ENCODE measurements around the gene ARID5A.

GRCh38 chr2:96491860-96492497 lies 44.6 kb upstream of the ARID5A start:
- TF ChIP-seq POLR2A (IDR thresholded peaks at IDR 0.05; ENCODE audit: low read depth, low read length) (no peak), SIX5 (IDR thresholded peaks at IDR 0.05; ENCODE audit: low read depth, low read length, severe bottlenecking) (no peak), SMARCA5 (IDR thresholded peaks at IDR 0.05) (no peak), SP1 (IDR thresholded peaks at IDR 0.05; ENCODE audit: low read depth, low read length) (no peak), ZNF622 (IDR thresholded peaks at IDR 0.05) (no peak), POLR2AphosphoS5 (IDR thresholded peaks at IDR 0.05; ENCODE audit: low read length) (no peak), NFYB (IDR thresholded peaks at IDR 0.05; ENCODE audit: insufficient read depth, low read depth, low read length) (no peak)
- TF ChIP-seq, protein P1, sequence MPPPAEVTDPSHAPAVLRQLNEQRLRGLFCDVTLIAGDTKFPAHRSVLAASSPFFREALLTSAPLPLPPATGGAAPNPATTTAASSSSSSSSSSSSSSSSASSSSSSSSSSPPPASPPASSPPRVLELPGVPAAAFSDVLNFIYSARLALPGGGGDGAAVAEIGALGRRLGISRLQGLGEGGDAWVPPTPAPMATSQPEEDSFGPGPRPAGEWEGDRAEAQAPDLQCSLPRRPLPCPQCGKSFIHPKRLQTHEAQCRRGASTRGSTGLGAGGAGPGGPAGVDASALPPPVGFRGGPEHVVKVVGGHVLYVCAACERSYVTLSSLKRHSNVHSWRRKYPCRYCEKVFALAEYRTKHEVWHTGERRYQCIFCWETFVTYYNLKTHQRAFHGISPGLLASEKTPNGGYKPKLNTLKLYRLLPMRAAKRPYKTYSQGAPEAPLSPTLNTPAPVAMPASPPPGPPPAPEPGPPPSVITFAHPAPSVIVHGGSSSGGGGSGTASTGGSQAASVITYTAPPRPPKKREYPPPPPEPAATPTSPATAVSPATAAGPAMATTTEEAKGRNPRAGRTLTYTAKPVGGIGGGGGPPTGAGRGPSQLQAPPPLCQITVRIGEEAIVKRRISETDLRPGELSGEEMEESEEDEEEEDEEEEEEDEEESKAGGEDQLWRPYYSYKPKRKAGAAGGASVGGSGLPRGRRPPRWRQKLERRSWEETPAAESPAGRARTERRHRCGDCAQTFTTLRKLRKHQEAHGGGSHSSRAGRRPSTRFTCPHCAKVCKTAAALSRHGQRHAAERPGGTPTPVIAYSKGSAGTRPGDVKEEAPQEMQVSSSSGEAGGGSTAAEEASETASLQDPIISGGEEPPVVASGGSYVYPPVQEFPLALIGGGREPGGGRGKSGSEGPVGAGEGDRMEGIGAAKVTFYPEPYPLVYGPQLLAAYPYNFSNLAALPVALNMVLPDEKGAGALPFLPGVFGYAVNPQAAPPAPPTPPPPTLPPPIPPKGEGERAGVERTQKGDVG (CRISPR knock-in tag; IDR thresholded peaks at IDR 0.05) = no peak
- TF ChIP-seq, protein P2, sequence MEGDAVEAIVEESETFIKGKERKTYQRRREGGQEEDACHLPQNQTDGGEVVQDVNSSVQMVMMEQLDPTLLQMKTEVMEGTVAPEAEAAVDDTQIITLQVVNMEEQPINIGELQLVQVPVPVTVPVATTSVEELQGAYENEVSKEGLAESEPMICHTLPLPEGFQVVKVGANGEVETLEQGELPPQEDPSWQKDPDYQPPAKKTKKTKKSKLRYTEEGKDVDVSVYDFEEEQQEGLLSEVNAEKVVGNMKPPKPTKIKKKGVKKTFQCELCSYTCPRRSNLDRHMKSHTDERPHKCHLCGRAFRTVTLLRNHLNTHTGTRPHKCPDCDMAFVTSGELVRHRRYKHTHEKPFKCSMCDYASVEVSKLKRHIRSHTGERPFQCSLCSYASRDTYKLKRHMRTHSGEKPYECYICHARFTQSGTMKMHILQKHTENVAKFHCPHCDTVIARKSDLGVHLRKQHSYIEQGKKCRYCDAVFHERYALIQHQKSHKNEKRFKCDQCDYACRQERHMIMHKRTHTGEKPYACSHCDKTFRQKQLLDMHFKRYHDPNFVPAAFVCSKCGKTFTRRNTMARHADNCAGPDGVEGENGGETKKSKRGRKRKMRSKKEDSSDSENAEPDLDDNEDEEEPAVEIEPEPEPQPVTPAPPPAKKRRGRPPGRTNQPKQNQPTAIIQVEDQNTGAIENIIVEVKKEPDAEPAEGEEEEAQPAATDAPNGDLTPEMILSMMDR (IDR thresholded peaks at IDR 0.05 in 2 of 3, conservative IDR thresholded peaks at IDR 0.05 in 1 of 3; ENCODE audit: control insufficient read depth in 2 of 3, extremely low read depth in 1 of 3, insufficient read depth in 1 of 3, low read depth in 3 of 3, low read length in 3 of 3) = no peak

Data from GM12878 (cell line).